ENCODE measurements around the gene ARMH4.

ARMH4 gene

GRCh38 chr14:58109744-58110143 is 42.3 kb downstream of the ARMH4 start:
- TF ChIP-seq, protein P1, sequence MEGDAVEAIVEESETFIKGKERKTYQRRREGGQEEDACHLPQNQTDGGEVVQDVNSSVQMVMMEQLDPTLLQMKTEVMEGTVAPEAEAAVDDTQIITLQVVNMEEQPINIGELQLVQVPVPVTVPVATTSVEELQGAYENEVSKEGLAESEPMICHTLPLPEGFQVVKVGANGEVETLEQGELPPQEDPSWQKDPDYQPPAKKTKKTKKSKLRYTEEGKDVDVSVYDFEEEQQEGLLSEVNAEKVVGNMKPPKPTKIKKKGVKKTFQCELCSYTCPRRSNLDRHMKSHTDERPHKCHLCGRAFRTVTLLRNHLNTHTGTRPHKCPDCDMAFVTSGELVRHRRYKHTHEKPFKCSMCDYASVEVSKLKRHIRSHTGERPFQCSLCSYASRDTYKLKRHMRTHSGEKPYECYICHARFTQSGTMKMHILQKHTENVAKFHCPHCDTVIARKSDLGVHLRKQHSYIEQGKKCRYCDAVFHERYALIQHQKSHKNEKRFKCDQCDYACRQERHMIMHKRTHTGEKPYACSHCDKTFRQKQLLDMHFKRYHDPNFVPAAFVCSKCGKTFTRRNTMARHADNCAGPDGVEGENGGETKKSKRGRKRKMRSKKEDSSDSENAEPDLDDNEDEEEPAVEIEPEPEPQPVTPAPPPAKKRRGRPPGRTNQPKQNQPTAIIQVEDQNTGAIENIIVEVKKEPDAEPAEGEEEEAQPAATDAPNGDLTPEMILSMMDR (IDR thresholded peaks at IDR 0.05; ENCODE audit: insufficient read depth, missing control alignments) = no peak
- DNase-seq (ENCODE audit: insufficient read length, low spot score) (no peak), FAIRE-seq (no peak)

- TF ChIP-seq, protein P1 (IDR thresholded peaks at IDR 0.05; ENCODE audit: insufficient read depth, missing control alignments) = no peak
- no peak for DNase-seq (ENCODE audit: insufficient read length, low spot score)
Observed at GRCh38 chr14:58108717-58109116, 43.3 kb downstream of the ARMH4 start.

DNA sequence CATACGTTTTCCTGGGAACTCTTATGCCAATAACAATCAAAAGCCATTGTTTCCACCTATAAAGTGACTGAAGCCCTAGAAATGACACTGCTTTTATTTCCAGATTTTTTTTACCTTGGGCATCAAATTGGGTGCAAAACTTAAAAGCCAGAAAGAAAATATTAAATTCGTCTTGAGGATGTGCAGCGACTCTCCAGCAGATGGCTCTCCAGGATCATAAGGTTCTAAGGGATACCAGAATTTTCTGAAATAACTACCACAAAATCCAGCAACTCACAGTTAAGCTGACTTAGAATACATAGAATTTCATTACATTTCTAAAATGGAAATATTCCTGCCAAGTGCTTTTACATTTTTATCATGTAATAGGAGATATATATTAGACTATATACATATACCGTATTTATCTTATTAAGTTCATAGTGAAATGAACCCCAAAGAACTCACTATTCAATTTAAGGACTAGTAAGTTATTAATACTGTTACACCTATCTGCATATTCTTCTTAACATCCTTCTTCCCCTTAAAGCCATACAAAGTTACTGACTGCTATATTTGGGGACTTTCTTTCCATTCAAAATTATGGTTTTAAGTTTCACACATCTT is 44.0 kb downstream of the ARMH4 start:
- TF ChIP-seq, protein P1 (IDR thresholded peaks at IDR 0.05; ENCODE audit: insufficient read depth, missing control alignments) = peak; percentile 83
- DNase-seq (ENCODE audit: insufficient read length, low spot score) = no peak
- peak; percentile 81 for FAIRE-seq

More at GRCh38 chr14:58108717-58109116, 43.3 kb downstream of the ARMH4 start:
- FAIRE-seq = no peak

DNA sequence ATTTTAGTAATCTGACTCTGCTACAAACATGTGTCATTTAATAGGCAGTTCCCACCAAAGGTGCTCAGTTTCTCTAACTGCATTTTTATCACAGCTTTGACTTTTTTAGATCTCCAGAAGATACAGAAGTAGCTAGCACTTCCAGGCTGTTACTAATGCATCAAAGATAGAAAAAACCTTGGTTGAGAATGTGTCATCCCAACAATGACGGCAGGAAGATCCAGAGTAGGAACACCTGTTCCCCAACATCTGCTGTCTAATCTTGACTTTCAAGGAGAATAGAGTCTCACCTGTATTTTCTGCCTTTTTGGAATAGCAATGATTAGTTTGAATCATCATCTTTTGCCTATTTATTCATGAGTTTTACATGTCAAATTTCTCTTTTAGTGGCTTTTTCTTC is 45.0 kb downstream of the ARMH4 start:
- TF ChIP-seq, protein P1 (IDR thresholded peaks at IDR 0.05; ENCODE audit: insufficient read depth, missing control alignments) = no peak
- FAIRE-seq = no peak
- DNase-seq (ENCODE audit: insufficient read length, low spot score) = no peak

GRCh38 chr14:58106446-58106845 is 45.6 kb downstream of the ARMH4 start:
- FAIRE-seq (no peak), DNase-seq (ENCODE audit: insufficient read length, low spot score) (no peak)
- TF ChIP-seq, protein P1 (IDR thresholded peaks at IDR 0.05; ENCODE audit: insufficient read depth, missing control alignments) = no peak

GRCh38 chr14:58104808-58105207 is 47.2 kb downstream of the ARMH4 start:
- FAIRE-seq (peak; percentile 38), DNase-seq (ENCODE audit: insufficient read length, low spot score) (no peak)
- TF ChIP-seq, protein P1 (IDR thresholded peaks at IDR 0.05; ENCODE audit: insufficient read depth, missing control alignments) = no peak

DNA sequence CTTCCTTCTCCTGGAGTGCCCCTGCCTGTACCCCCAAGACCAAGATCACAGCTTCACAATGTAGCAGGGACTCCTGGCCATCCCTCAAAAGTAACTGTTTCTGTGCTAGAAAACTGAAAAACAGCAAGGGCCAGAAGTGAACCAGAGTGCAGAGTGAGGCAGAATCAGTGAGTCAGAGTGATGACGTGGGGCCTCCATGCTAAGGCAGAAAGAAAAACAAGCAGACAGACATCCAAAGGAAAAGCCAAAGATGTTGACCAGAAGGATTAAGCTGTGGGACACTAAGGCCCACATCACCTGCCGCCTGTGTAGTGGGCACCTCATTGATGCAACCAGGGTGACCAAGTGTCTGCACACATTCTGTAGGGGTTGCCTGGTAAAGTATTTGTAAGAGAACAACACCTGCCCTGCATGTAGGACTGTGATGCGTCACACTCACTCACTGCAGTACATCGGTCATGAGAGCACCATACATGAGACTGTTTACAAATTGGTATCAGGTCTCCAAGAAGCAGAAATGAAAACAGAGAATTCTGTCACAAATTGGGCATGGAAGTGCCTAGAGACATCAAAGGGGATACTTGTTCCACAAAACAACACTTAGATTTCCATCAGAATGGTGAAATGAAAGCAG is 51.2 kb downstream of the ARMH4 start:
- DNase-seq (ENCODE audit: insufficient read length, low spot score) = no peak
- FAIRE-seq = no peak
- TF ChIP-seq, protein P1 (IDR thresholded peaks at IDR 0.05; ENCODE audit: insufficient read depth, missing control alignments) = no peak

Measured in D721Med (cell line).